ENCODE results near the gene PIK3C2A. TPM values are rescaled to one million over a fixed set of nuclear protein-coding genes. Genes with fewer than 3 reads are reported as not detected.

PIK3C2A gene
- total and polyA plus RNA-seq, 4 donors: 13.6 to 103 (median 39.0) TPM

DNA sequence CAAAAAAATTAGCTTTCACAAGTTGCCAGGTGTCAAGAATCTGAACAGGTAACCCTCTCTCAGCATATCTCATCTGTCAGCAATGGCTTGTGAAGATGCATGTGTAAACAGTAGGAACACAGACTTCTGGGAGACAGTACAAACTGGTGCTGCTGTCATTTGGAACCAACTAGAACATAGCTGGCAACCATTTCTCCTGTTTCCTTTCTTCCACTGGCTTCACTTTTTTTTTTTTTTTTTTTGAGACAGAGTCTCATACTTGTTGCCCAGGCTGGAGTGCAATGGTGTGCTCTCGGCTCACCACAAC is 2.1 kb upstream of the PIK3C2A start:
- DNase-seq: no peak
- H3K27ac ChIP-seq (ENCODE audit: low read depth in 1 of 2, low read length in 1 of 2): peak overlapping the region; percentile 53 to 72
- WGBS, 2 donors: 75 to 82% methylated on average over 1 of the region's 1 CpG
- H3K4me3 ChIP-seq: no peak overlapping the region
- H3K27me3 ChIP-seq (ENCODE audit: control insufficient read depth in 3 of 3, insufficient read depth in 3 of 3, low read length in 2 of 3): no peaks in the 10 kb centered on the region
- no peaks in the 10 kb centered on the region for H3K9me3 ChIP-seq (ENCODE audit: control insufficient read depth in 4 of 4, insufficient read depth in 3 of 4, low read length in 3 of 4)
- no peak for ATAC-seq (ENCODE audit: insufficient read depth, low FRiP score)
- TF ChIP-seq, protein P1, sequence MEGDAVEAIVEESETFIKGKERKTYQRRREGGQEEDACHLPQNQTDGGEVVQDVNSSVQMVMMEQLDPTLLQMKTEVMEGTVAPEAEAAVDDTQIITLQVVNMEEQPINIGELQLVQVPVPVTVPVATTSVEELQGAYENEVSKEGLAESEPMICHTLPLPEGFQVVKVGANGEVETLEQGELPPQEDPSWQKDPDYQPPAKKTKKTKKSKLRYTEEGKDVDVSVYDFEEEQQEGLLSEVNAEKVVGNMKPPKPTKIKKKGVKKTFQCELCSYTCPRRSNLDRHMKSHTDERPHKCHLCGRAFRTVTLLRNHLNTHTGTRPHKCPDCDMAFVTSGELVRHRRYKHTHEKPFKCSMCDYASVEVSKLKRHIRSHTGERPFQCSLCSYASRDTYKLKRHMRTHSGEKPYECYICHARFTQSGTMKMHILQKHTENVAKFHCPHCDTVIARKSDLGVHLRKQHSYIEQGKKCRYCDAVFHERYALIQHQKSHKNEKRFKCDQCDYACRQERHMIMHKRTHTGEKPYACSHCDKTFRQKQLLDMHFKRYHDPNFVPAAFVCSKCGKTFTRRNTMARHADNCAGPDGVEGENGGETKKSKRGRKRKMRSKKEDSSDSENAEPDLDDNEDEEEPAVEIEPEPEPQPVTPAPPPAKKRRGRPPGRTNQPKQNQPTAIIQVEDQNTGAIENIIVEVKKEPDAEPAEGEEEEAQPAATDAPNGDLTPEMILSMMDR (IDR thresholded peaks at IDR 0.05; ENCODE audit: control extremely low read depth, extremely low read depth): no peak
- H3K4me1 ChIP-seq (ENCODE audit: control insufficient read depth in 5 of 5, insufficient read depth in 5 of 5, low read length in 5 of 5): peaks cover 0 to 25% (median 6%) of the 10 kb centered on the region in 5 donors
- H3K9ac ChIP-seq (ENCODE audit: insufficient read depth in 1 of 2, low read length in 2 of 2): no peak overlapping the region
- H3K36me3 ChIP-seq (ENCODE audit: control insufficient read depth in 4 of 4, insufficient read depth in 4 of 4, low read length in 4 of 4): no peaks in the 10 kb centered on the region

DNA sequence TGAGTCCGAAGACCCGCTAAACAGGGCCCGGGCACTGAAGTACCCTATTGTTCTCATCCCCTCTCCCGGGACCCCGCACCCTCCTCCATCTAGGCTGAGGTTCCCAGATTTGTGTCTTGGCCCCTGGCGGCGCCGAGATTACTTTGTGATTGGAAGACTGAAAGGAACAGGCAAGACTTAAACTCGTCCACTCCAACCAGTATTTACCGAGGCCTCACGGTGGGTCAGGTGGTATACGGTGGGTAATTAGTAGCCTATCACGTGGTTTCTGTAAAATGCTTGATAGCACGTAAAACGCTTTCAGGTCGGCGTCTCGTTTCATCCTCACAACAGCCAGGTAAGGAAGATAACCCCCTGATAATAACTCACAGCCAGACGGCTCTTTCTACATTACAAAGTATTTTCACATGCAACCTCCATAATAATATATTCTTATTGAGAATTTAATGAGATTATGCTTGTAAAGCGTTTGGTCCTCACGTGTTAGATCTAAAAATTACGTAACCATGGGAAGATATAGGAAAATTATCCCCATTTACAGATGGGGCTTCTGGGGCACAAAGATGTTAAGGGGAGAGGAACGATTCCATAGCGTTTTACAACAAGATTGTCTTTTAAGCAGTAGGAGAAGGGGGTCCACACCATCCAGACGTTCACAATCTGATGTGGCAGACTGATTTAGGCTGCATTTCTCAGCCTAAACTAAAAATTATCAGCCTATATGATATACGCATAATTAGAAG is 642 bp upstream of the PIK3C2A start:
- H3K27ac ChIP-seq (ENCODE audit: low read depth in 1 of 2, low read length in 1 of 2): peak overlapping the region; percentile 92 to 98
- TF ChIP-seq, protein P1 (IDR thresholded peaks at IDR 0.05; ENCODE audit: control extremely low read depth, extremely low read depth): no peak
- peak overlapping the region; percentile 89 to 98 for H3K9ac ChIP-seq (ENCODE audit: insufficient read depth in 1 of 2, low read length in 2 of 2)
- 1 to 3% methylated on average over 26 of the region's 26 CpGs for WGBS, 2 donors
- no peaks in the 10 kb centered on the region for H3K9me3 ChIP-seq (ENCODE audit: control insufficient read depth in 4 of 4, insufficient read depth in 3 of 4, low read length in 3 of 4)
- peak overlapping the region; percentile 94 for H3K4me3 ChIP-seq
- H3K4me1 ChIP-seq (ENCODE audit: control insufficient read depth in 5 of 5, insufficient read depth in 5 of 5, low read length in 5 of 5): peaks cover 0 to 25% (median 6%) of the 10 kb centered on the region in 5 donors
- DNase-seq (peak; percentile 83 to 91 (median 90)), ATAC-seq (ENCODE audit: insufficient read depth, low FRiP score) (peak; percentile 49)
- H3K27me3 ChIP-seq (ENCODE audit: control insufficient read depth in 3 of 3, insufficient read depth in 3 of 3, low read length in 2 of 3): no peaks in the 10 kb centered on the region
- peaks cover 0 to 2% (median 0%) of the 10 kb centered on the region in 4 donors for H3K36me3 ChIP-seq (ENCODE audit: control insufficient read depth in 4 of 4, insufficient read depth in 4 of 4, low read length in 4 of 4)

DNA sequence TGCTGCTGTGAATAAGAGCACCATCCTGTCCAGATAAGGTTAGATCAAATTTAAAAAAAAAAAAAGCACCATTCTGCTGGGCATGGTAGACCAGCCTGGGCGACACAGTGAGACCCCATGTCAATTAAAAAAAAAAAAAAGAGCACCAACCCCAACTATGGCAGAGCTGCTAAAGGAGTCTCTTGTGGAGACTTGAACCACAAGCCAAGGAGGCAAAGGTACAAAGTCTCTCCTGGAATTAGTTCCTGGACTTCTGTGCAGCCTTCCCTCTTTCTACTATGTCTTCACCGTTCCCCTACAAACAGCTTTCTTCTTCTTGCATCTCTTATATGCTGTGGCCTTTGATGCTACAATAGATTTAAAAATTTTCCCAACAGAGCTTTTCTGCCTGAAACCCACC is 1.3 kb downstream of the PIK3C2A start:
- WGBS, 2 donors: 48 to 53% methylated on average over 2 of the region's 2 CpGs
- DNase-seq (peak in 1 of 3 donors; percentile 7), ATAC-seq (ENCODE audit: insufficient read depth, low FRiP score) (no peak)
- Histone ChIP-seq H3K27me3 (ENCODE audit: control insufficient read depth in 3 of 3, insufficient read depth in 3 of 3, low read length in 2 of 3) (no peaks in the 10 kb centered on the region), H3K4me1 (ENCODE audit: control insufficient read depth in 5 of 5, insufficient read depth in 5 of 5, low read length in 5 of 5) (peaks cover 0 to 25% (median 6%) of the 10 kb centered on the region in 5 donors), H3K36me3 (ENCODE audit: control insufficient read depth in 4 of 4, insufficient read depth in 4 of 4, low read length in 4 of 4) (peaks cover 0 to 7% (median 1%) of the 10 kb centered on the region in 4 donors), H3K9ac (ENCODE audit: insufficient read depth in 1 of 2, low read length in 2 of 2) (peak overlapping the region; percentile 89 to 98), H3K27ac (ENCODE audit: low read depth in 1 of 2, low read length in 1 of 2) (peak overlapping the region in 1 of 2 donors; percentile 86), H3K9me3 (ENCODE audit: control insufficient read depth in 4 of 4, insufficient read depth in 3 of 4, low read length in 3 of 4) (no peaks in the 10 kb centered on the region), H3K4me3 (peak overlapping the region; percentile 13)
- TF ChIP-seq, protein P1 (IDR thresholded peaks at IDR 0.05; ENCODE audit: control extremely low read depth, extremely low read depth): no peak

Measured in lung (tissue), 12 donors.